CD14-positive monocyte (primary cell): ENCODE measurements around the gene ACOT11. TPM values are rescaled to one million over a fixed set of nuclear protein-coding genes. Genes with fewer than 3 reads are reported as not detected.
A peak's percentile ranks its signal among the peaks of the same experiment; 100 is the strongest.

Experiments
- DNase-seq, 3 donors: peaks; one replicate each; pipeline ENCODE4 v3.0.0-alpha.2; 2011 to 2022
- H2AFZ ChIP-seq: 2 replicates; pipeline ENCODE4 v1.6.0; 2012; ENCODE audit warnings: mild to moderate bottlenecking, low read depth, low read length, inconsistent platforms; ENCODE audit not compliant: insufficient read depth, poor library complexity, severe bottlenecking
- H3K27ac ChIP-seq, 2 donors: 1 replicate in 1 of 2; 2 replicates in 1 of 2; pipeline ENCODE4 v1.5.1; 2012 to 2013; ENCODE audit warnings: low read length in 2 of 2, control low read depth in 1 of 2, inconsistent platforms in 1 of 2, low read depth in 1 of 2, mild to moderate bottlenecking in 1 of 2
- H3K27me3 ChIP-seq, 2 donors: one replicate each; pipeline versions ENCODE4 v1.6.0 to v1.6.1; 2011 to 2013; ENCODE audit warnings: low read length in 2 of 2; ENCODE audit not compliant: control insufficient read depth in 2 of 2, insufficient read depth in 2 of 2
- H3K36me3 ChIP-seq, 2 donors: replicated peaks in 1 of 2; 1 replicate in 1 of 2; 2 replicates in 1 of 2; pipeline versions ENCODE4 v1.5.1 to v1.6.1; 2012 to 2013; ENCODE audit warnings: low read length in 2 of 2, control low read depth in 1 of 2, inconsistent platforms in 1 of 2, mild to moderate bottlenecking in 1 of 2; ENCODE audit not compliant: insufficient read depth in 2 of 2, control insufficient read depth in 1 of 2
- H3K4me1 ChIP-seq, 2 donors: 1 replicate in 1 of 2; 2 replicates in 1 of 2; pipeline versions ENCODE4 v1.5.1 to v1.6.1; 2012 to 2013; ENCODE audit warnings: low read length in 2 of 2, control low read depth in 1 of 2, inconsistent platforms in 1 of 2, mild to moderate bottlenecking in 1 of 2, moderate library complexity in 1 of 2; ENCODE audit not compliant: insufficient read depth in 2 of 2, control insufficient read depth in 1 of 2
- H3K4me2 ChIP-seq: replicated peaks from 2 replicates; pipeline ENCODE3; 2012; ENCODE audit warnings: low read length, moderate library complexity, mild to moderate bottlenecking; ENCODE audit not compliant: poor library complexity, severe bottlenecking; ENCODE audit errors: extremely low read depth
- H3K4me3 ChIP-seq, 3 experiments: fragments of 200-600 bp in 1 of 3; sonication (generic) in 1 of 3; replicated peaks in 1 of 3; 1 replicate in 2 of 3; 2 replicates in 1 of 3; pipeline ENCODE4 v1.5.1; 2011 to 2013; ENCODE audit warnings: low read length in 3 of 3, mild to moderate bottlenecking in 3 of 3, control low read depth in 2 of 3, low read depth in 2 of 3, inconsistent platforms in 1 of 3, moderate library complexity in 1 of 3
- H3K79me2 ChIP-seq: 2 replicates; pipeline ENCODE4 v1.6.0; 2012; ENCODE audit warnings: mild to moderate bottlenecking, control low read depth, inconsistent platforms, low read length, moderate library complexity; ENCODE audit not compliant: insufficient read depth
- H3K9ac ChIP-seq: 2 replicates; pipeline ENCODE4 v1.6.0; 2017; ENCODE audit warnings: low read length, mild to moderate bottlenecking; ENCODE audit not compliant: insufficient read depth, poor library complexity, severe bottlenecking
- H3K9me3 ChIP-seq, 2 donors: replicated peaks in 1 of 2; 1 replicate in 1 of 2; 2 replicates in 1 of 2; pipeline versions ENCODE4 v1.5.1 to v1.6.1; 2012 to 2013; ENCODE audit warnings: low read length in 2 of 2, control low read depth in 1 of 2; ENCODE audit not compliant: control insufficient read depth in 1 of 2, insufficient read depth in 1 of 2
- H4K20me1 ChIP-seq: 2 replicates; pipeline ENCODE4 v1.6.0; 2012; ENCODE audit warnings: mild to moderate bottlenecking, low read length, control low read depth, moderate library complexity; ENCODE audit not compliant: insufficient read depth
- H3K27ac Mint-ChIP-seq, 7 donors: one replicate each; pipeline ENCODE4 v1.8.0; 2020; ENCODE audit warnings: mild to moderate bottlenecking in 7 of 7, mixed read lengths in 7 of 7, moderate library complexity in 6 of 7, inconsistent platforms in 2 of 7
- H3K27me3 Mint-ChIP-seq, 3 donors: one replicate each; pipeline ENCODE4 v1.8.0; 2021 to 2022; ENCODE audit warnings: low read depth in 3 of 3, mild to moderate bottlenecking in 3 of 3, mixed read lengths in 3 of 3, moderate library complexity in 3 of 3, inconsistent platforms in 1 of 3
- H3K36me3 Mint-ChIP-seq, 2 donors: one replicate each; pipeline ENCODE4 v1.8.0; 2020; ENCODE audit warnings: mixed read lengths in 2 of 2, inconsistent platforms in 1 of 2, mild to moderate bottlenecking in 1 of 2
- H3K4me1 Mint-ChIP-seq: one replicate; pipeline ENCODE4 v1.8.0; 2020; ENCODE audit warnings: mild to moderate bottlenecking, mixed read lengths
- H3K4me3 Mint-ChIP-seq, 2 donors: one replicate each; pipeline ENCODE4 v1.8.0; 2020; ENCODE audit warnings: mild to moderate bottlenecking in 2 of 2, mixed read lengths in 2 of 2, moderate library complexity in 1 of 2
- H3K9me3 Mint-ChIP-seq, 7 donors: one replicate each; pipeline ENCODE4 v1.8.0; 2020 to 2022; ENCODE audit warnings: mixed read lengths in 7 of 7, mild to moderate bottlenecking in 6 of 7, moderate library complexity in 6 of 7, inconsistent platforms in 2 of 7
- CTCF ChIP-seq: fragments of 200-600 bp; IDR thresholded peaks from one replicate; pipeline ENCODE4 v1.8.0; 2022; ENCODE audit warnings: antibody characterized with exemption, mild to moderate bottlenecking
- WGBS: methylation state at CpG from one replicate; pipeline ENCODE4 v1.1.5; 2013; ENCODE audit warnings: missing lambda C conversion rate; ENCODE audit not compliant: insufficient coverage; 5-methylcytosine and 5-hydroxymethylcytosine counted together
- intact Hi-C, 2 donors: fragments of 100-400 bp; cut with micrococcal nuclease; formaldehyde crosslinking; loops; one replicate each; pipeline versions ENCODE4 v1.15.0 to v1.15.1; 2023
- polyA plus RNA-seq, 3 donors: library from polyadenylated mRNA; depleted of rRNA in 1 of 3; unstranded in 2 of 3; stranded (reverse) in 1 of 3; fragments of 300-500 nt in 2 of 3; fragments of >200 nt in 1 of 3; fragmentation: Illumina TruSeq in 2 of 3; gene quantifications; 1 replicate in 2 of 3; 2 replicates in 1 of 3; pipeline ENCODE4 v1.2.3, GENCODE V29; 2012 to 2021

Gene ACOT11
- polyA plus RNA-seq, 3 donors: 0.18 to 2.1 (median 0.79) TPM

- 91% methylated on average over 4 of the region's 10 CpGs for WGBS
- no peaks in the 10 kb centered on the region for H3K79me2 ChIP-seq
- Mint-ChIP-seq H3K27ac (peak overlapping the region in 1 of 7 donors; percentile 24), H3K4me3 (peak overlapping the region in 1 of 2 donors; percentile 56), H3K27me3 (peaks cover 23 to 40% (median 29%) of the 10 kb centered on the region in 3 donors), H3K9me3 (peaks cover 4 to 15% (median 14%) of the 10 kb centered on the region in 7 donors), H3K36me3 (peaks cover 0 to 4% of the 10 kb centered on the region in 2 donors), H3K4me1 (peaks cover 9% of the 10 kb centered on the region)
- peak overlapping the region; percentile 40 for H3K9ac ChIP-seq
- H4K20me1 ChIP-seq: no peaks in the 10 kb centered on the region
- H3K4me3 ChIP-seq: no peak overlapping the region
- no peak overlapping the region for H3K27ac ChIP-seq
- peaks cover 10 to 14% of the 10 kb centered on the region in 2 donors for H3K4me1 ChIP-seq
- H3K27me3 ChIP-seq: peaks cover 8 to 27% of the 10 kb centered on the region in 2 donors
- H3K36me3 ChIP-seq: no peaks in the 10 kb centered on the region
- intact Hi-C loops: no loop called here
- peak overlapping the region; percentile 64 for H3K4me2 ChIP-seq
- no peak for DNase-seq
- H2AFZ ChIP-seq: peak overlapping the region; percentile 82
- peaks cover 8 to 19% of the 10 kb centered on the region in 2 donors for H3K9me3 ChIP-seq
- TF ChIP-seq CTCF: no peak
These were observed 48.0 kb upstream of the ACOT11 start for GRCh38 chr1:54500107-54500431.

- no peak overlapping the region for H3K9ac ChIP-seq
- no peaks in the 10 kb centered on the region for H3K36me3 ChIP-seq
- H3K27ac ChIP-seq: no peak overlapping the region
- no peak overlapping the region for H3K4me2 ChIP-seq
- H3K4me3 Mint-ChIP-seq: no peak overlapping the region
- peaks cover 8 to 27% of the 10 kb centered on the region in 2 donors for H3K27me3 ChIP-seq
- no peak overlapping the region for H3K27ac Mint-ChIP-seq
- no peaks in the 10 kb centered on the region for H3K79me2 ChIP-seq
- no peak for DNase-seq
- no peak overlapping the region for H3K4me3 ChIP-seq
- 93% methylated on average over 1 of the region's 5 CpGs for WGBS
- H2AFZ ChIP-seq: no peak overlapping the region
- H3K9me3 ChIP-seq: peaks cover 8 to 19% of the 10 kb centered on the region in 2 donors
- H3K9me3 Mint-ChIP-seq: peaks cover 4 to 14% (median 12%) of the 10 kb centered on the region in 7 donors
- peaks cover 9% of the 10 kb centered on the region for H3K4me1 Mint-ChIP-seq
- no peak for TF ChIP-seq CTCF
- no peaks in the 10 kb centered on the region for H4K20me1 ChIP-seq
- peaks cover 28 to 40% (median 29%) of the 10 kb centered on the region in 3 donors for H3K27me3 Mint-ChIP-seq
- intact Hi-C loops: no loop called here
- peaks cover 0 to 4% of the 10 kb centered on the region in 2 donors for H3K36me3 Mint-ChIP-seq
- peaks cover 10 to 14% of the 10 kb centered on the region in 2 donors for H3K4me1 ChIP-seq
These were observed 46.2 kb upstream of the ACOT11 start for GRCh38 chr1:54501849-54502248.
